Measurements from ENCODE around the gene CLTCL1.
"Not testable (repeated sequence)": the region's sequence is repeated elsewhere in the genome, so short reads cannot be mapped to it uniquely, and the experiment has no call there.

Gene CLTCL1

DNA sequence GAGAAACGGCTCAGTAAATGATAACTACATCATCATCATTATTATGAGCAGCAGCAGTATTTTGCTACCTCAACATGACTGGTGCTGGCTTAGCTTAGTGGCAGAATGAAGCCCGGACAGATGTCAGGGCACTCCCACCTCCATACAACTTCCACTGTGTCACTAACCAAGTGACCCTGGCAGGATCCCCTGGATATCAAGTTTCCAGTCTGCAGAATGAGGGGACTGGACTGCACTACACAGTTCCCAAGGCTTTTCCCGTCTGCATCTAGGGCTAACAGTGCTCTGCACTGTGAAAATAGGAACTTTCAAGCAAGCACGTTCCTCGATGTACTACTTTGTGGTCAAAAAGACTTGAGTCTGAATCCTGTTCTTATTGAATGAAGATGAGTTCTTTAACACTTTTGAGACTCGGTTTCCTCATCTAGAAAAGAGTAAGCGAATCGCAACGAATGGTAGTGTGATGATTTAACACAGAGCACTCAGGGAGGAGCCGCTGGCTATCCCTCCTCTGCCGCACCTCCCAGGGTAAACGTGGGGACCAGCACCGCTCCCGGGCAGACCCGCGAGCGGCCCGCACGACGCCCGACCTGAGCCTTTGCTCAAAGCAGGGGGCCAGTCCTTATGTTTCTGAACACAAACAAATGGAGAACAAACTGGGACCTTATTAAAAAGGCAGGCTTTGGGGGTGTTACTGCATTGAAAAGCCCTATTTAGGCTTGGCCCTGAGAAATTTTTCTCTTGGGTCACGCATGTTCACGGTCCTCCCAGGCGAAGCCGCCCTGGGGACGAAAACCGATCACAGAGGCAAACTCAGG lies 910 bp downstream of the CLTCL1 start:
- no peak for DNase-seq

DNA sequence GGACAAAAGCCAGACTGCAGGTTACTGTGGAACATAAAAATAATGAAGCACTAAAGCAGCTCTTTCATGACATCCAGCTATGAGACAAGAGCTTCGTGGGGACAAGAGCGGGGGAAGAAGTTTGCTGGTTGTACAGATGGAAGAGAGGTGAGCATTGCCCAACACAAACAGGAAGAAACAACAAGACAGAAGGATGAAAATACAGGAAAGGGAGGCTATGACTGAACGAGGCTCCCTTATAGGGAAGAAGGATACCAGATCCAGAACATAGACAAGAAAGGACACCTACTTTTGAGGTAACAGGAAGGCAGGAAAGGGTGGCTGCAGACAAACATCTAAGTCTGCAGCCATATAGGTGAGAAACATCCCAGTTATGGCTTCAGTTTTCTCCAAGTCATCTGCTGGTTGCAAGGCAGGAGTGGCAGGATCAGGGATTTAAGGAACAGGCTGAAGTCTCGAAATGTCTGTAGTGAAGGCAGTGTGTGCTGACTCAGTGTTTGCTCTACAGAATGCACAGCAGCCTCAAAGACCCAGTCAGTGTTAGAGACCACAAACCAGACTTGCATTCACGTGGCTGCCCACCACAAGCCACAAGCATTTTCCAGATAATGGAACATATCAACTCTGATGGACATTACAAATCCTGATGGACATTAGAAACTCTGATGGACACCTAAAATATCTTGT lies 1.9 kb downstream of the CLTCL1 start:
- DNase-seq = no peak

DNA sequence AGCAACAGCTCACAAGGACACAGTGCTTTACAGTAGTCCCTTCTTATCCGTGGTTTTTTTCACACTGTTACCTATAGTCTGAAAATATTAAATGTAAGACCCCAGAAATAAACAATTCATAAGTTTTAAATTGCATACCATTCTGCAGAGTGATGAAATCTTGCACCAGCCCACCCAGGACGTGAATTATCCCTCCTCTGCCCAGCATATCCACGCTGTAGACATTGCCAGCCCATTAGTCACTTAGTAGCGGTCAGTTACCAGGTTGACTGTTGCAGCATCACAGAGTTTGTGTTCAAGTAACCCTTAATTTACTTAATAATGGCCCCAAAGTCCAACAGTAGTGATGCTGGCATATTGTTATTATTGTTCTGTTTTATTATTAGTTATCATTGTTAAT lies 3.6 kb downstream of the CLTCL1 start:
- no peak for DNase-seq

DNA sequence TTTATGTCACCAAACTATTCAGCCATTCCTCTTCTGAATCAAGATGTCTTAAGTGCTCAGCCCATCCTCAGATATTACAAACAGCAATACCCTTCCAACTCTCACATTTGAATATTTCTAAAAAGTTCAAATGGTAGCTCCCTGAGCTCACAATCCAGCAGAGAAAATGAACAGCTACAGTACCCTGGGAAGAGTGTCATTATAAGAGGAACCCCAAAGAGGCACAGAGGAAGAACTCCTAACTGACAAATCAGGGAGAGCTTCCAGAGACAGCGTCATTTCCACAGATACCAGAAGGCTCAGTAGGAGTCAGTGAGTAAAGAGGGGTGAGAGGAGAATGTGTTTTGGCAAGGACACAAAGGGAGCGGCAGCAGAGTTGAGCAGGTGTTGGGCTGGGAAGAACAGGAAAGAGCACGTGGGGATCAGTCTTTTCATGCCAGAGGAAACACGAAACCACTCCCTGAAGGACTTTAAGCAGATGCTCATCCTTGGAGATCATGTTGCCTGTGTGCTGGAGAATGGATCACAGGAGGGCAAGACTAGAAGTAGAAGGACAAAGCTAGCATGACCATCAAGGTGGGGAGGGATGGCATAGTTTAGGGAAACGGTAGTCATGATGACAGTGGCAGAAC lies 4.3 kb downstream of the CLTCL1 start:
- peak; percentile 71 for DNase-seq

DNA sequence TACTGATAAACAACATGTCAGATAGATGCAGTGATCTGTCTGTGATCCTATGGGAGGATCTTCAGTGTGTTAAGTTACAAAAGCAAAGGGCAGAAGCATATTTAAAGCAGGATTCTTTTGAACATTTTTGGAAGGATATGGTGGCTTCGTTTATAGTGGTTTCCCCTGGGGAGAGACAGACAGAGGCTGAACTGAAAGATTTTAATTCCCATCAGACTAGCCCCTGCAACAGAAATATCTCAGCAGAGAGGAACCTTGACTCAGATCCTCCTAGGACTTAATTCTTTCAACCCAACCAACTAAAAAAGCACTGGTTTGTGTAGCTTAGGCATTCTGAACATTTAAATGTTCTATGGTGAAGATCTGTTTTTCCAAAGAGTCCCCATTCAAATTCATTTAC lies 5.7 kb downstream of the CLTCL1 start:
- no peak for DNase-seq

DNA sequence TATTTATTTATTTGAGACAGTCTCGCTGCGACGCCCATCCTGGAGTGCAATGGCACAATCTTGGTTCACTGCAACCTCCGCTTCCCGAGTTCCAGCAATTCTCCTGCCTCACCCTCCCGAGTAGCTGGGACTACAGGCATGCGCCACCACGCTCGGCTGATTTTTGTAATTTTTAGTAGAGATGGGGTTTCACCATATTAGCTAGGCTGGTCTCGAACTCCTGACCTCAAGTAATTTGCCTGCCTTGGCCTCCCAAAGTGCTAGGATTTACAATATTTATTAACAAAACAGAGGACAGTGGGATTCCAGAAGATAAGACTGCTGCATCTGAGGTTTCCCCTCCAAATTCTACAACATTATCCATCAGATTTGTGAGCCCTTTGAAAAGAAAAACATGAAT lies 12.4 kb downstream of the CLTCL1 start:
- not testable (repeated sequence) for DNase-seq

DNA sequence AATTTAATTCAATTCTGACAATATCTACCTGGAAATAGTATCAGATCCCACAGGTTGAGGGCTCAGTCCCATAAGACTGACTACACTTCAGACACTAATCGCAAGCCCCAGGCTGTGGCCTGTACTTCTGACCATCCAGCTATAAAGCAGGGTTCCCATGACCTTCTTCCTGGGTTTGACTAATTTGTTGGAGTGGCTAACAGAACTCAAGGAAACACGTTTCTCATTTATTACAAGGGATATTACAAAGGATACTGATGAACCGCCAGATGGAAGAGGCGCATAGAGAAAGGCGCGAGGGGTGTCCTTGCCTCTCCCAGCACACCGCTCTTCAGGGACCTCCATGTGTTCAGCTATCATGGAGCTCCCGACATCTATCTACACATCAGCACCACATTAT lies 13.7 kb downstream of the CLTCL1 start:
- DNase-seq = no peak

DNA sequence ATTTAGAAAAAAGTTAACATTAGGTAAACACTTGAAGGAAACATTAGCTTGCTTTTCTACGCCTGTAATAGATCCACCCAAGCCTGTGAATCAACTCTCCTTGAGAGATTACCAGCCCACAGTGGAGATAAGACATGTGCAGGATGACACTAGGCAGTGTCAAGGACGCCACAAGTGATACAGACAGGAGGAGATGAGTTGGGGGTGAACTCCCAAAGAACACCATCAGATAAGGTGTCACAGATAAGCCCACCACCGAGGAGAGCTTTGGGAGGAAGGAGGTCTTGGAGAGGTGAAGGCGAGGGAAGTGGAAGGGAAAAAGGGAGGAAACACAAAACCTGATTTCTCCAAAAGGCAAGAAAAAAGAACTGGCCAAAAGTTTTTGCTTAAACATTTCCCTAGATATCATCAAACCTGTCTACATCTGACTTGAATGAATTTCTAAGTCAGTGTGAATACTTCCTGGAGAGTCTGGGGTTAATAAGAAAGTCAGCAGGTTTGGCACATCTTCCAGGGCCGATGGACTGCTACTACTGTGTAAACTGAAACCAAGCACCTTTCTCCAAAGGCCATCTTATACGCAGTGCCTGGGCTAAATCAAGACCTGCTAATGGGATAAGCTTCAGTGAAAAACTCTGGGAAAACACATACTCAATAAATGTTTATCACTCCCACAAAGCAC lies 15.5 kb downstream of the CLTCL1 start:
- DNase-seq = no peak

DNA sequence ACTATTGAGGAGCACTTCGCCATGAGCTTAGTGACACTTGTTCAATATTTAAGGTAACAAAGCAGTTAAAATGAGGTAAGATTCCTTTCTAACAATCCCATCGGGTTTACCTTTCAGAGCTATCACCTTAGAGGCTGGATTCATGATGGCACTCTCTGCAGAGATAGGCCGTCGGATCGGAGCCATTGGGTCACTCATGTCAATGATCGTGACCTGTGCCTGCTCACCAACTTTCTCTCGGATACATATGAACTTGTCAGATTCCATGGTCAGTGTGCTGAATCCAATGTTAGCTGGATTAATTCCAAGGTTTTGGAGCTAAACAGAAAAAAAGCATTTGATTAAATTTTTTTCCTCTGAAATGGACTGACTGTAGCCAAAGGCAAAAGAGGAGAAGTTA lies 16.0 kb downstream of the CLTCL1 start:
- DNase-seq = no peak

DNA sequence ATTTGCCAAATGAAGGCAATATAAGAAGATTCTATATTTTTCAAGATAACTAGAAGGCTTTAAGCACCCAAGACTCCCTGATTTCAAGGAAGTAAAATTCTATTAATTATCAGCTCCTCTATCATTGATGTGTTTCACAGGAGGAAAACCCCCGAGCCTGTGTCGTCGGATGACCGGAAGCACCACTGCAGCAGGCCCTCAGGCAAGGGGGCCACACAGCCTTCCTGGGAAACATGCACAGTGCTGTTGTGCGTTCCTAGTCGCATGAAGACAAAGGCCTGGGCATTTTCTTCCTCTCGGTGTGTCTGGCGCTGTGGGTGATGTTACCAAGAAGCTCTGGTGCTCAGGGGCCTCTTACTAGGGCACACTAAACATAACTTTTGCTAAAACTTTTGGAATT lies 16.4 kb downstream of the CLTCL1 start:
- no peak for DNase-seq

DNA sequence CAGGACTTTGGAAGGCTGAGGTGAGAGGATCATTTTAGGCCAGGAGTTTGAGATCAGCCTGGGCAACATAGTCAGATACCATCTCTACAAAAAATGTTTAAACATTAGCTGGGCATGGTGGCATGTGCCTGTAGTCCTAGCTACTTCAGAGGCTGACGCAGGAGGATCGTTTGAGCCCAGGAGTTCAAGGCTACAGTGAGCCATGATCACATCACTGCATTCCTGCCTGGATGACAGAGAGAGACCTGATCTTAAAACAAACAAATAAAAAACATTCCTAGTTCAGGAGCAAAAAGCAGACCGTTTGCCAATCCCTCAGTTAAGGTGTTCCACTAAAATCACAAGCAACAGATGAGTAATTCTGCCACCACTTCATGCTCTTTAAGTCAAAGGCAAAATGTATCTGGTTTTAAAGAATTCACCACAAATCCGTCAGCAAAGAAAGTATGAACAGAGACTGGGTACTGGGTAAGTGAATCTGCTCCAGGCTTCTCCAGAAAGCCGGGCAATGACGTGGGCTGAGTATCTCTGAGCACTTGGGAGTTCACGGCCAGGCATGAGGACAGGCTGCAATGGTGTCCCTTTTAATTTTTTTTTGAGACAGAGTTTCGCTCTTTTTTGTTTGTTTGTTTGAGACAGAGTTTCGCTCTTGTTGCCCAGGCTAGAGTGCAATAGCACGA lies 19.5 kb downstream of the CLTCL1 start:
- no peak for DNase-seq

DNA sequence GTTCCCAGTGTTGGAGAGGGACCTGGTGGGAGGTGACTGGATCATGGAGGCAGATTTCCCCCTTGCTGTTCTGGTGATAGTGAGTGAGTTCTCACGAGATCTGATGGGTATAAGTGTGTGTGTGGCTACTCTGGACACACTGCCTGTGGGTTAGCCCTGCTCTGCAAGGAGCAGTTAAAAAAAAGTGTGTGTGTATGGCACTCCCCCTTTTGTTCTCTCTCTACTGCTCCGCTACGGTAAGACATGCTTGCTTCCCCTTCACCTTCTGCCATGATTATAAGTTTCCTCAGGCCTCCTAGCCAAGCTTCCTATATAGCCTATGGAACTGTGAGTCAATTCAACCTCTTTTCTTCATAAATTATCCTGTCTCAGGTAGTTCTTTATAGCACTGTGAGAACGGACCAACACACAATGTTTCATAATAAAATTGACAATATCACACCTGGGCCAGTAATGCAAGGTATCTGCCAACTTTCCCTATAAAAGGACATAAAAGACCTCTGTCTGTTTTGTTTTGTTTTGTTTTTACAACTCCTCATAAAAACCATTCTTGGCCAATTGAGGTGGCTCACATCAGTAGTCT lies 20.2 kb downstream of the CLTCL1 start:
- no peak for DNase-seq

DNA sequence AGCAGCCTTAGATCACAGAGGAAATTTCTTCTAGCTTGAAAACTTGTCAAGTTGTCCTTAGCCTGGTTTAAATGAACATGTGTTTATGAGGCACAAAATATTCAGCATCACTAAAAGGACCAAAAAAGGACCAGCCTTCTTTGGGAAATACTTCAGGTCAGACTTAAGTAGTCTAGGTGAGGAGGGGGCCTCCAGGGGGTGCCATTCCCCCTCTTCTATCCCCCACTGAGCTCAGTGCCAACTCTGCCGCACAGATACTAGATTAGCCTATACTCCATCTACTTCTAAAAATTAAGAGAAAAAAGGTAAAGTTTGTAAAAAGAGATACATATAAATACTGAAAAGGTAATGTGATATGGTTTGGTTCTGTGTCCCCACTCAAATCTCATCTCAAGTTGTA lies 20.6 kb downstream of the CLTCL1 start:
- no peak for DNase-seq

DNA sequence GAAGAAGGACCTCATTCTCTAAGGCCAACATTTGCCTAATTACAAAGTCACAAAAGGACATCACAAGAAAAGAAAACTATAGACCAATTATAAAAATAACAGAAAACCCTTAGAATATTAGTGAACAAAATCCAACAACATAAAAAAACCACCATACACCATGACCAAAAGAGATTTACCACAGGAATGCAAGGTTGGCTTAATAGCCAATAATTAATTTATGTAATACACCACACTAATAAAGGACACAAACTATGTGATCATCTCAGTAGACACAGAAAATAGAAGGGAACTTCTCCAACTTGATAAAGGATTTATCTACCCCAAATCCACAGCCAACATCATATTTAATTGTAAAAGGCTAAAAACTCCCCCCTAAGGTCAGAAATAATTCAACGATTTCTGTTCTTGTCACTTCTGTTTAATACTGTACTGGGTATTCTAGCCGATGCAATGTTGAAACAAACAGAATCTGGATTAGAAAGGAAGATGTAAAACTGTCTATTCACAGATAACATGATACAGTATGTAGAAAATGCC lies 24.9 kb downstream of the CLTCL1 start:
- DNase-seq = no peak

DNA sequence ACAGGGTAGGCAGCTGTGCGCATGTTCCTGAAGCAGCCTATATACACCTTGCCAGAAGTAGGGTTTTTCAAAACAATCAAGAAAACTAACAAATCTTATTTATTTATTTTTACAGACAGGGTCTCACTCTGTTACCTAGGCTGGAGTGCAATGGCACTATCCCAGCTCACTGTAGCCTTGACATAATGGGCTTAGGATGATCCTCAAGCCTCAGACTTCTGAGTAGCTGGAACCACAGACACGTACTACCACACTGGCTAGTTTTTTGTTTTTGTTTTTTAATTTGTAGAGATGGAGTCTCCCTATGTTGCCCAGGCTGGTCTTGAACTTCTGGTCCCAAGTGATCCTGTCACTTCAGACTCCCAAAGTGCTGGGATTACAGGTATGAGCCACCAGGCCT lies 25.7 kb downstream of the CLTCL1 start:
- DNase-seq = no peak

DNA sequence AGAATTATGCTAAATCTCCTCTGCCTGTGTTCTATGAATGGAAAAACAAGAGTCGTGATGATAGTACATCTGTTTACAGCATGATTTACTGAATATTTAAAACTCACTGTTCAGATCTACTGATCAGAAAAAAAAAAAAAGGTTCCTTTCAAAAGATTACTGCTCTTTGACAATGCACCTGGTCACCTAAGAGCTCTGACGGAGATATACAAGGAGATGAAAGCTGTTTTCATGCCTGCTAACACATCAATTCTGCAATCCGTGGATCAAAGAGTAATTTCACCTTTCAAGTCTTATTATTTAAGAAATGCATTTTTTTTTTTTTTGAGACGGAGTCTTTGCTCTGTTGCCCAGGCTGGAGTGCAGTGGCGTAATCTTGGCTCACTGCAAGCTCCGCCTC lies 30.7 kb downstream of the CLTCL1 start:
- no peak for DNase-seq

DNA sequence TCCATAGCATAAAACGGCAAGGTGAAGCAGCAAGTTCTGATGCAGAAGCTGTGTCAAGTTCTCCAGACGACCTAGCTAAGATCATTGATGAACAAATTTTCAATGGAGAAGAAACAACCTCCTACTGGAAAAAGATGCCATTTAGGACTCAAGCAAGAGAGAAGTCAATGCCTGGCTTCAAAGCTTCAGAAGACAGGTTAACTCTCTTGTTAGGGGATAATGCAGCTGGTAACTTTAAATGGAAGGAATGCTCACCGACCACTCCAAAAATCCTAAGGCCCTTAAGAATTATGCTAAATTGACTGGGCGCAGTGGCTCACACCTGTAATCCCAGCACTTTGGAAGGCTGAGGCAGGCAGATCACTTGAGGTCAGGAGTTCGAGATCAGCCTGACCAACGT lies 31.3 kb downstream of the CLTCL1 start:
- DNase-seq = no peak

DNA sequence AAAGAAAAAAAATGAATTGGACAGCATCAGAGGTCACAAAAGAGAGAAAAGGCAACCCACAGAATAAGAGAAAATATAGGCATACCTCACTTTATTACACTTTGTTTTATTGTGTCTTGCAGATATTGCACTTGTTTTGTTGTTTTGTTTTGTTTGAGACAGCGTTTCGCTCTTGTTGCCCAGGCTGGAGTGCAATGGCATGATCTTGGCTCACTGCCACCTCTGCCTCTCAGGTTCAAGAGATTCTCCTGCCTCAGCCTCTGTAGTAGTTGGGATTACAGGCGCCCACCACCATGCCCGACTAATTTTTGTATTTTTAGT lies 32.6 kb downstream of the CLTCL1 start:
- not testable (repeated sequence) for DNase-seq

DNA sequence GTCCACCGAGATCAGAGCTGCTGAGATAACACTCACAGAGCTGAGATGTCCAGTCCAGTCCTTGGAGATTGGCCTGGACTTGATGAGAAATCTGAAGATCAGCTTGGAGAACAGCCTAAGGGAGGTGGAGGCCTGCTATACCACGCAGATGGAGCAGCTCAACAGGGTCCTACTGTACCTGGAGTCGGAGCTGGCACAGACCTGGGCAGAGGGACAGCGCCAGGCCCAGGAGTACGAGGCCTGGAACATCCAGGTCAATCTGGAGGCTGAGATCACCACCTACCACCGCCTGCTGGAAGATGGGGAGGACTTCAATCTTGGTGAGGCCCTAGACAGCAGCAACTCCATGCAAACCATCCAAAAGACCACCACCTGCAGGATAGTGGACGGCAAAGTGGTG lies 33.1 kb downstream of the CLTCL1 start:
- no peak for DNase-seq

DNA sequence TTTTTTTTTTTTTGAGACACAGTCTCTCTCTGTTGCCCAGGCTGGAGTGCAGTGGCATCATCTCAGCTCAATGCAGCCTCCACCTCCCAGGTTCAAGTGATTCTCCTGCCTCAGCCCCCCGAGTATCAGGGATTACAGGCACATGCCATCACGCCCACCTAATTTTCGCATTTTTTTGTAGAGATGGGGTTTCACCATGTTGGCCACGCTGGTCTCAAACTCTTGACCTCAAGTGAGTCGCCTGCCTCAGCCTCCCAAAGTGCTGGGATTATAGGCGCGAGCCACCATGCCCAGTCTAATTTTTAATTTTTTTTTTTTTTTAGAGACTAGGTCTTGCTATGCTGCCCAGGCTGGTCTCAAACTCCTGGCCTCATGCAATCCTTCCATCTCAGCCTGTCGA lies 35.2 kb downstream of the CLTCL1 start:
- not testable (repeated sequence) for DNase-seq

DNA sequence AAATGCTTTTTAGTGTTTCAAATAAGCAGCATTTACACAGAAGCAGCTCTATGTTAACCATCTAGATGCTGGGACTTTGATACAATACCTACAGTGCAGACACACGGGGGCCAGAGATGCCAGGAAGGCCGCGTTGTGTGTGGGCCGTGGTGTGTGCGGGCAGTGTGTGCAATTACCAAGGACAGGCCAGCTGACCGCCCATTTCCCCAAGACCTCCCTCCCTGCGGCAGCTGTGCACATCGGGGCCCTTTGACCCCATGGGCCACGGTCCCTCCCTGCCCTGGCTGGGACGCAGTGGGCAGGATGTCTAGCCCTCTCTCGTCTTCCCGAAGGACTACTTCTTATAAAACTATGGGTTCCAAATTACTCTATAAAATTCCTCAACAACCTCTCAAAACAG lies 38.4 kb downstream of the CLTCL1 start:
- DNase-seq = no peak

DNA sequence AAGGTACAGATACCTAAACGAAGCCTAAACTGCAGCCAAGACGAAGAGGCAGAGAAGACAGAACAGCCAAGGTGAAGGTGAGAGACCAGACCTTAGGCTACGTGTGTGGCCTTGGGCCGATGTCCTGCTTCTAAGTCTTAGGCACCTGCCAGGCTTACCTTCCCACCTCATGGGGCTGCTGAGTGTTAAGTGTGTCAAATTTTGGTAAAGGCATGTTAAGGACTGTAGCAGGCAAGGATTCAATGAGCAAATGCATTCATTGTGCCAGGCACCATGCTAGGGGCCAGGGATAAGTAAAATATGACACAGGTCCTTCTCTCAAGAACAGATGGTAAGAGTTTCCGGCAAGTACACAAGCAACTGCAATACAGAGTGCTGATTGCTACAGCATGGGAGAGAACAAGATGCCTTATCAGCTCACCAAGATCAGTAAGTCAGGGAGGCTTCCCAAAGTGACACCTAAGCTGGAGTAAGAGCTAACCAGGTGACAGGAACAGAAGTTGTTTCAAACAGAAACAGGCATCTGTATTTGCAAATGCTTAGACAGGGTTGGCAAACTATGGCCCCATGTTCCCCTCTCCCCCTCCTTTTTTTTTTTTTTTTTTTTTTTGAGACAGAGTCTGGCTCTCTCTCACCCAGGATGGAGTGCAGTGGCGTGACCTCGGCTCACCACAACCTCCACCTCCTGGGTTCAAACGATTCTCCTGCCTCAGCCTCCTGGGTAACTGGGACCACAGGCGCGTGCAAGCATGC lies 46.7 kb downstream of the CLTCL1 start:
- no peak for DNase-seq

Data from DMS53 (cell line).